Natural killer cell (primary cell): Measurements from ENCODE around the gene WDR93. TPM values are rescaled to one million over a fixed set of nuclear protein-coding genes. Genes with fewer than 3 reads are reported as not detected.

Experiments
- ATAC-seq, 3 donors: fragments of 150-1000 bp in 2 of 3; fragments of 200-7000 bp in 1 of 3; cut with Tn5 transposase; 1 replicate in 1 of 3; 2 replicates in 2 of 3; pipeline ENCODE4 v1.10.0; 2021; ENCODE audit warnings: mild to moderate bottlenecking in 2 of 3, moderate library complexity in 2 of 3
- DNase-seq, 2 donors: peaks; one replicate each; pipeline versions ENCODE4 v3.0.0 to v3.0.0-alpha.2; 2013 to 2021; ENCODE audit warnings: mixed read lengths in 1 of 2
- H3K27ac ChIP-seq: one replicate; pipeline ENCODE4 v1.5.1; 2013; ENCODE audit warnings: mild to moderate bottlenecking, low read length
- H3K27me3 ChIP-seq: one replicate; pipeline ENCODE4 v1.6.1; 2013; ENCODE audit warnings: low read length; ENCODE audit not compliant: control insufficient read depth, insufficient read depth
- H3K36me3 ChIP-seq: one replicate; pipeline ENCODE4 v1.6.1; 2013; ENCODE audit warnings: low read length; ENCODE audit not compliant: control insufficient read depth, insufficient read depth
- H3K4me1 ChIP-seq: one replicate; pipeline ENCODE4 v1.6.1; 2013; ENCODE audit warnings: low read length; ENCODE audit not compliant: control insufficient read depth, insufficient read depth
- H3K4me3 ChIP-seq: one replicate; pipeline ENCODE4 v1.5.1; 2013; ENCODE audit warnings: low read length
- H3K9me3 ChIP-seq: one replicate; pipeline ENCODE4 v1.6.1; 2013; ENCODE audit warnings: low read length; ENCODE audit not compliant: control insufficient read depth, insufficient read depth
- H3K27ac Mint-ChIP-seq, 2 donors: one replicate each; pipeline ENCODE4 v1.8.0; 2022; ENCODE audit warnings: mild to moderate bottlenecking in 2 of 2, mixed read lengths in 2 of 2, moderate library complexity in 1 of 2
- H3K27me3 Mint-ChIP-seq, 2 donors: one replicate each; pipeline ENCODE4 v1.8.0; 2022; ENCODE audit warnings: low read depth in 2 of 2, mixed read lengths in 2 of 2
- H3K36me3 Mint-ChIP-seq: one replicate; pipeline ENCODE4 v1.8.0; 2022; ENCODE audit warnings: mixed read lengths
- H3K4me1 Mint-ChIP-seq, 2 donors: one replicate each; pipeline ENCODE4 v1.8.0; 2022; ENCODE audit warnings: mixed read lengths in 2 of 2
- H3K4me3 Mint-ChIP-seq: one replicate; pipeline ENCODE4 v1.8.0; 2022; ENCODE audit warnings: mild to moderate bottlenecking, moderate library complexity, mixed read lengths
- H3K9me3 Mint-ChIP-seq, 2 donors: one replicate each; pipeline ENCODE4 v1.8.0; 2022; ENCODE audit warnings: mixed read lengths in 2 of 2
- CTCF ChIP-seq: fragments of 200-600 bp; IDR thresholded peaks from one replicate; pipeline ENCODE4 v1.8.0; 2022; ENCODE audit warnings: antibody characterized with exemption
- WGBS: methylation state at CpG from one replicate; pipeline ENCODE4 v1.1.7; 2013; ENCODE audit warnings: missing lambda C conversion rate; ENCODE audit not compliant: insufficient coverage; 5-methylcytosine and 5-hydroxymethylcytosine counted together
- intact Hi-C: fragments of 100-400 bp; cut with micrococcal nuclease; formaldehyde crosslinking; loops from one replicate; pipeline ENCODE4 v1.14.2; 2022
- total RNA-seq, 4 donors: library from RNA; stranded (reverse); fragments of 120-200 nt in 1 of 4; gene quantifications; one replicate each; pipeline versions ENCODE4 v1.2.3 to v1.2.4, GENCODE V29; 2013 to 2022

WDR93 gene
- total RNA-seq, 3 donors from 2014 or later (not counting 1 experiment from before 2014, with no cell fraction given), result 0.25 to 0.38 TPM; not detected in 1

- H3K27ac Mint-ChIP-seq, result no peak overlapping the region
- intact Hi-C loops, result no loop called here
- 91% methylated on average over 13 of the region's 13 CpGs for WGBS
- H3K9me3 Mint-ChIP-seq, result no peaks in the 10 kb centered on the region
- Histone ChIP-seq H3K27ac (no peak overlapping the region), H3K27me3 (peaks cover 2% of the 10 kb centered on the region), H3K4me1 (peaks cover 12% of the 10 kb centered on the region), H3K9me3 (no peaks in the 10 kb centered on the region), H3K4me3 (no peak overlapping the region), H3K36me3 (no peaks in the 10 kb centered on the region)
- no peaks in the 10 kb centered on the region for H3K36me3 Mint-ChIP-seq
- H3K4me1 Mint-ChIP-seq, result peaks cover 0 to 7% of the 10 kb centered on the region in 2 donors
- no peak for TF ChIP-seq CTCF
- DNase-seq (no peak), ATAC-seq (no peak)
- H3K4me3 Mint-ChIP-seq, result peak overlapping the region; percentile 37
- peaks cover 0 to 9% of the 10 kb centered on the region in 2 donors for H3K27me3 Mint-ChIP-seq
Observed at GRCh38 chr15:89666858-89667705, 23.5 kb upstream of the WDR93 start.

GRCh38 chr15:89667706-89667960, 23.0 kb upstream of the WDR93 start:
- Mint-ChIP-seq H3K4me3 (peak overlapping the region; percentile 37), H3K9me3 (no peaks in the 10 kb centered on the region)

GRCh38 chr15:89668171-89668570, 22.4 kb upstream of the WDR93 start:
- peaks cover 0 to 9% of the 10 kb centered on the region in 2 donors for H3K27me3 Mint-ChIP-seq
- Histone ChIP-seq H3K4me1 (peaks cover 12% of the 10 kb centered on the region), H3K27me3 (peaks cover 2% of the 10 kb centered on the region), H3K36me3 (no peaks in the 10 kb centered on the region), H3K27ac (no peak overlapping the region), H3K9me3 (no peaks in the 10 kb centered on the region), H3K4me3 (no peak overlapping the region)
- no peak for DNase-seq
- ATAC-seq, result no peak
- H3K9me3 Mint-ChIP-seq, result no peaks in the 10 kb centered on the region
- H3K36me3 Mint-ChIP-seq, result no peaks in the 10 kb centered on the region
- no peak for TF ChIP-seq CTCF
- H3K27ac Mint-ChIP-seq, result no peak overlapping the region
- H3K4me1 Mint-ChIP-seq, result peaks cover 0 to 7% of the 10 kb centered on the region in 2 donors
- 100% methylated on average over 2 of the region's 3 CpGs for WGBS
- H3K4me3 Mint-ChIP-seq, result no peak overlapping the region
- intact Hi-C loops, result no loop called here

More at GRCh38 chr15:89667706-89667960, 23.0 kb upstream of the WDR93 start:
- H3K4me3 ChIP-seq, result no peak overlapping the region
- H3K27ac ChIP-seq, result no peak overlapping the region
- Mint-ChIP-seq H3K27me3 (peaks cover 0 to 9% of the 10 kb centered on the region in 2 donors), H3K4me1 (peaks cover 0 to 7% of the 10 kb centered on the region in 2 donors), H3K27ac (no peak overlapping the region), H3K36me3 (no peaks in the 10 kb centered on the region)
- 95% methylated on average over 7 of the region's 7 CpGs for WGBS
- H3K27me3 ChIP-seq, result peaks cover 2% of the 10 kb centered on the region
- ATAC-seq, result no peak
- H3K36me3 ChIP-seq, result no peaks in the 10 kb centered on the region
- DNase-seq, result no peak
- TF ChIP-seq CTCF, result no peak
- peaks cover 12% of the 10 kb centered on the region for H3K4me1 ChIP-seq
- no peaks in the 10 kb centered on the region for H3K9me3 ChIP-seq
- intact Hi-C loops, result no loop called here
